Thoracic aorta (tissue), 2 donors: Measurements from ENCODE around the gene UGT1A6. TPM values are rescaled to one million over a fixed set of nuclear protein-coding genes. Genes with fewer than 3 reads are reported as not detected.

Source experiments
- ATAC-seq: fragments of 150-250 bp; one replicate; pipeline ENCODE4 v1.8.0; 2017; ENCODE audit warnings: low read depth; ENCODE audit not compliant: insufficient number of reproducible peaks, low FRiP score
- DNase-seq: peaks from one replicate; pipeline ENCODE4 v3.0.0-alpha.2; 2020; ENCODE audit warnings: low spot score
- H3K27ac ChIP-seq, 2 donors: fragments of 200-600 bp; sonication (generic); 1 replicate in 1 of 2; 2 replicates in 1 of 2; pipeline ENCODE4 v1.5.1; 2016; ENCODE audit warnings: mild to moderate bottlenecking in 2 of 2, moderate library complexity in 2 of 2
- H3K27me3 ChIP-seq: fragments of 200-600 bp; sonication (generic); replicated peaks from 2 replicates; pipeline ENCODE4 v1.6.0; 2016; ENCODE audit warnings: mild to moderate bottlenecking; ENCODE audit not compliant: insufficient read depth
- H3K36me3 ChIP-seq: fragments of 200-600 bp; sonication (generic); one replicate; pipeline ENCODE4 v1.5.1; 2016
- H3K4me1 ChIP-seq, 2 donors: fragments of 200-600 bp; sonication (generic); 1 replicate in 1 of 2; 2 replicates in 1 of 2; pipeline versions ENCODE4 v1.5.1 to v1.6.0; 2016; ENCODE audit warnings: low read depth in 2 of 2, mild to moderate bottlenecking in 1 of 2; ENCODE audit not compliant: control insufficient read depth in 1 of 2
- H3K4me3 ChIP-seq: fragments of 200-600 bp; sonication (generic); 2 replicates; pipeline ENCODE4 v1.5.1; 2016; ENCODE audit warnings: mild to moderate bottlenecking
- H3K9me3 ChIP-seq: fragments of 200-600 bp; sonication (generic); 2 replicates; pipeline ENCODE4 v1.5.1; 2016
- total RNA-seq, 2 donors: library from RNA; depleted of rRNA; stranded (reverse); fragments of >200 nt; gene quantifications; one replicate each; pipeline versions ENCODE4 v1.1.0 to v1.2.3, GENCODE V29; 2016
- TF ChIP-seq, protein P1 (sequence below): fragments of 200-600 bp; sonication (generic); IDR thresholded peaks from one replicate; pipeline ENCODE4 v1.5.1; 2019; ENCODE audit warnings: antibody characterized with exemption

UGT1A6 gene
- total RNA-seq, 2 donors from 2014 or later: not detected

DNA sequence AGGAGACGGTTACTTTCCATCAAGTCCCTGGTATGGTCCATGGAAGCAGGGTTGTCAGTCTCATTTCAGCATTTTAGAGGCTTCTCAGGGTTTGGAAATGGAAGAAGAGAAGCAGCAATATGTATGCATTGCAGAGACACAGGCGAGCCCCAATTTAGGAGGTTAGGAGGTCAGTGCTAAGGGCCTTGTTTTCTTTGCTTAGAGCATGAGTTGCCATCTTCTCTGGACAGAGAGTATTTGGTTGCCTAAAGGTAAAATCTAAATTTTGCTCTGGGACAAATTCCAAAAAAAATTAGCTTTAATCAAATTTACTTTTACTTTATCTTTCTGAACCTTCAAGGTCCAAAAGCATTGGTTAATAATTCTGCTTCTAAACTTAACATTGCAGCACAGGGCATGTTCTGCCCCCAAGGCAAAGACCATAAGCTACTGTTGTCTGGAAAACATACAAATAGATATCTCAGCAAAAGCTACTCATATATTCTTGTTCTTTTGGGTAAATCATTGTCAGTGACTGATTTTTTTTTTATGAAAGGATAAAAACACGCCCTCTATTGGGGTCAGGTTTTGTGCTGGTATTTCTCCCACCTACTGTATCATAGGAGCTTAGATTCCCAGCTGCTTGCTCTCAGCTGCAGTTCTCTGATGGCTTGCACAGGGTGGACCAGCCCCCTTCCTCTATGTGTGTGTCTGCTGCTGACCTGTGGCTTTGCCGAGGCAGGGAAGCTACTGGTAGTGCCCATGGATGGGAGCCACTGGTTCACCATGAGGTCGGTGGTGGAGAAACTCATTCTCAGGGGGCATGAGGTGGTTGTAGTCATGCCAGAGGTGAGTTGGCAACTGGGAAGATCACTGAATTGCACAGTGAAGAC, 21.2 kb upstream of the UGT1A6 start, which contains the start of gene UGT1A9:
Gene UGT1A9 (plus strand): TSS at position 609 of the 872 bp plus-strand sequence. CDS start 37 bp downstream, at position 646.
- TF ChIP-seq, protein P1, sequence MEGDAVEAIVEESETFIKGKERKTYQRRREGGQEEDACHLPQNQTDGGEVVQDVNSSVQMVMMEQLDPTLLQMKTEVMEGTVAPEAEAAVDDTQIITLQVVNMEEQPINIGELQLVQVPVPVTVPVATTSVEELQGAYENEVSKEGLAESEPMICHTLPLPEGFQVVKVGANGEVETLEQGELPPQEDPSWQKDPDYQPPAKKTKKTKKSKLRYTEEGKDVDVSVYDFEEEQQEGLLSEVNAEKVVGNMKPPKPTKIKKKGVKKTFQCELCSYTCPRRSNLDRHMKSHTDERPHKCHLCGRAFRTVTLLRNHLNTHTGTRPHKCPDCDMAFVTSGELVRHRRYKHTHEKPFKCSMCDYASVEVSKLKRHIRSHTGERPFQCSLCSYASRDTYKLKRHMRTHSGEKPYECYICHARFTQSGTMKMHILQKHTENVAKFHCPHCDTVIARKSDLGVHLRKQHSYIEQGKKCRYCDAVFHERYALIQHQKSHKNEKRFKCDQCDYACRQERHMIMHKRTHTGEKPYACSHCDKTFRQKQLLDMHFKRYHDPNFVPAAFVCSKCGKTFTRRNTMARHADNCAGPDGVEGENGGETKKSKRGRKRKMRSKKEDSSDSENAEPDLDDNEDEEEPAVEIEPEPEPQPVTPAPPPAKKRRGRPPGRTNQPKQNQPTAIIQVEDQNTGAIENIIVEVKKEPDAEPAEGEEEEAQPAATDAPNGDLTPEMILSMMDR: no peak
- no peak for ATAC-seq
- no peak for DNase-seq
- no peak within 1 kb of the TSS for H3K27ac ChIP-seq
- no peak within 1 kb of the TSS for H3K4me3 ChIP-seq
- no peaks in the 10 kb centered on the region for H3K4me1 ChIP-seq
- no peaks in the 10 kb centered on the region for H3K36me3 ChIP-seq
- no peaks in the 10 kb centered on the region for H3K9me3 ChIP-seq
- no peaks in the 10 kb centered on the region for H3K27me3 ChIP-seq

GRCh38 chr2:233672886-233673285, 19.8 kb upstream of the UGT1A6 start:
- Histone ChIP-seq H3K4me3 (no peak overlapping the region), H3K27ac (no peak overlapping the region), H3K9me3 (no peaks in the 10 kb centered on the region), H3K27me3 (no peaks in the 10 kb centered on the region), H3K36me3 (no peaks in the 10 kb centered on the region), H3K4me1 (no peaks in the 10 kb centered on the region)
- TF ChIP-seq, protein P1: no peak
- DNase-seq (no peak), ATAC-seq (no peak)

DNA sequence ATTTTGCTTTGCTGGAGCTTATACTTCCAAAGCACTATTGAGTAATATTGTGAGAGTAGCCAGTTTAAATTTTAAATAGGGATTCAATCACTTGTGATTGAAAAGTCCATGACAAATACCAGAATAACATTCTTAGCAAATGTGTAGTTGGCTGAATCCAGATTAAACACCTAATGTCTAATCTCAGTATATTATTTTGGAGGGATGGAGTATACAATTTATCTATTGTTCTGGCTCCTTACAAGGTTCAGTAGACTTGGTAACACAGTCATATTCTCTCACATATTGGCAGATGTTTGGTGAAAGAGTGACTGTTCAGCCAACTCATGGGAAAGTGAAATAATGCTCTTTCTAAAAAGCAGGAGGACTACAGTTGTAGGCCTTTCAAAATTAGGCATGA, 18.8 kb upstream of the UGT1A6 start:
- no peak overlapping the region for H3K27ac ChIP-seq
- no peaks in the 10 kb centered on the region for H3K9me3 ChIP-seq
- H3K4me3 ChIP-seq: no peak overlapping the region
- TF ChIP-seq, protein P1: no peak
- H3K27me3 ChIP-seq: no peaks in the 10 kb centered on the region
- DNase-seq: no peak
- no peaks in the 10 kb centered on the region for H3K36me3 ChIP-seq
- no peaks in the 10 kb centered on the region for H3K4me1 ChIP-seq
- no peak for ATAC-seq

DNA sequence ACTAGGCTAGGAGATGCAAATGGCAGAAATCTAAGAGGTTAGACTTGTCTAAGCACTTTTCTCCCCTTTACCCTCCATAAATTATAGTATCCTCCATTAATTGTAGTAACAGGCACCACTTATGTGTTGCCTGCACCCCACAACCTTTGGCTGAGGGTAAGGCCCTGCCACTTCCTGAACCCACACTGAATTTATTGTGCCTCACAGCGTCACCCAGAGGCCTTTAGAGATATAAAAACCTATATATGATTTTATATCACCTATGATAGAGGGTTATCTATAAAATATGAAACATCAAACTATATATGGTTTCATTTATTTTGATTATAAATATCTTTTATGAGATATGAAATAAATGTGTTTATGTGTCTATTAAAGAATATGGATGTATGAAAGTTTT, 18.4 kb upstream of the UGT1A6 start:
- TF ChIP-seq, protein P1: no peak
- DNase-seq (no peak), ATAC-seq (no peak)
- no peak overlapping the region for H3K27ac ChIP-seq
- no peaks in the 10 kb centered on the region for H3K4me1 ChIP-seq
- no peaks in the 10 kb centered on the region for H3K36me3 ChIP-seq
- no peaks in the 10 kb centered on the region for H3K27me3 ChIP-seq
- H3K4me3 ChIP-seq: no peak overlapping the region
- H3K9me3 ChIP-seq: no peaks in the 10 kb centered on the region

GRCh38 chr2:233674995-233675394, 17.7 kb upstream of the UGT1A6 start:
- H3K4me1 ChIP-seq: no peaks in the 10 kb centered on the region
- no peak overlapping the region for H3K27ac ChIP-seq
- no peaks in the 10 kb centered on the region for H3K27me3 ChIP-seq
- no peak for DNase-seq
- TF ChIP-seq, protein P1: no peak
- H3K36me3 ChIP-seq: no peaks in the 10 kb centered on the region
- H3K9me3 ChIP-seq: no peaks in the 10 kb centered on the region
- ATAC-seq: no peak
- H3K4me3 ChIP-seq: no peak overlapping the region
